HFF-Myc (cell line): ENCODE data around the gene TRERF1.

Experiments
- DNase-seq: peaks from one replicate; pipeline ENCODE4 v3.0.0-alpha.2; 2011; ENCODE audit warnings: low read depth; ENCODE audit errors: extremely low read depth
- H3K4me3 ChIP-seq: replicated peaks from 2 replicates; pipeline ENCODE4 v1.5.1; 2011; ENCODE audit warnings: low read depth, mild to moderate bottlenecking, control low read depth, low read length
- CTCF ChIP-seq: IDR thresholded peaks from 2 replicates; pipeline ENCODE4 v1.5.1; 2012; ENCODE audit warnings: mild to moderate bottlenecking, low read depth, low read length, control low read depth; ENCODE audit errors: missing control alignments

TRERF1 gene

GRCh38 chr6:42281570-42281969 lies 170.2 kb downstream of the TRERF1 start:
- TF ChIP-seq CTCF, result no peak
- H3K4me3 ChIP-seq, result no peak overlapping the region
- no peak for DNase-seq

GRCh38 chr6:42280966-42281533 lies 170.7 kb downstream of the TRERF1 start:
- H3K4me3 ChIP-seq, result no peak overlapping the region
- TF ChIP-seq CTCF, result no peak
- DNase-seq, result no peak

GRCh38 chr6:42279966-42280629 lies 171.6 kb downstream of the TRERF1 start:
- no peak for DNase-seq
- H3K4me3 ChIP-seq, result no peak overlapping the region

GRCh38 chr6:42279144-42279781 lies 172.5 kb downstream of the TRERF1 start:
- DNase-seq, result no peak
- H3K4me3 ChIP-seq, result no peak overlapping the region
- no peak for TF ChIP-seq CTCF

More at GRCh38 chr6:42279966-42280629, 171.6 kb downstream of the TRERF1 start:
- TF ChIP-seq CTCF, result no peak

GRCh38 chr6:42278131-42278853 lies 173.4 kb downstream of the TRERF1 start:
- H3K4me3 ChIP-seq, result no peak overlapping the region
- no peak for TF ChIP-seq CTCF
- DNase-seq, result no peak

- DNase-seq, result no peak
- TF ChIP-seq CTCF, result no peak
- no peak overlapping the region for H3K4me3 ChIP-seq
Measured at GRCh38 chr6:42276034-42276890, 175.5 kb downstream of the TRERF1 start.
